ENCODE measurements around the gene BMX.

DNA sequence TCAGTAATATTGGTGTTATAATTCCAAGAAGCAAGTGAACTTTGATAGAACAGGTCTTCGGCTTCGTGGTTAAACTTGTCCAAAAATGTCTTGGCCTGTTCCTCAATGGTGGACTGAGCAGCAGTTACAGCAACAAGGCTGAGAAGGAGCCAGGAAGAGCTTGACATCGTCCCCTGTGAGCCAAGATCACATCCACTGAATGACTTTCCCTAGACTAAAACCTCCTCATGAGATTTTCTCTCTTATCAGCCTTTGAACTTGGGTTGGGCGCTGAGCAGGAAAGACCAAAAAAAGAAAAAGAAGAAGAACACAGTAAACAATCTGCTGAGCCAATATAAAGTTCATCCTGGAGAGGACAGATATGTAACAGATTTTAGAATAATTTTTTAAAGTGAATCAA, 100.1 kb downstream of the BMX start, which contains the start of gene ACE2:
- TF ChIP-seq POLR2A (IDR thresholded peaks at IDR 0.05) = no peak
- TF ChIP-seq, protein P1, sequence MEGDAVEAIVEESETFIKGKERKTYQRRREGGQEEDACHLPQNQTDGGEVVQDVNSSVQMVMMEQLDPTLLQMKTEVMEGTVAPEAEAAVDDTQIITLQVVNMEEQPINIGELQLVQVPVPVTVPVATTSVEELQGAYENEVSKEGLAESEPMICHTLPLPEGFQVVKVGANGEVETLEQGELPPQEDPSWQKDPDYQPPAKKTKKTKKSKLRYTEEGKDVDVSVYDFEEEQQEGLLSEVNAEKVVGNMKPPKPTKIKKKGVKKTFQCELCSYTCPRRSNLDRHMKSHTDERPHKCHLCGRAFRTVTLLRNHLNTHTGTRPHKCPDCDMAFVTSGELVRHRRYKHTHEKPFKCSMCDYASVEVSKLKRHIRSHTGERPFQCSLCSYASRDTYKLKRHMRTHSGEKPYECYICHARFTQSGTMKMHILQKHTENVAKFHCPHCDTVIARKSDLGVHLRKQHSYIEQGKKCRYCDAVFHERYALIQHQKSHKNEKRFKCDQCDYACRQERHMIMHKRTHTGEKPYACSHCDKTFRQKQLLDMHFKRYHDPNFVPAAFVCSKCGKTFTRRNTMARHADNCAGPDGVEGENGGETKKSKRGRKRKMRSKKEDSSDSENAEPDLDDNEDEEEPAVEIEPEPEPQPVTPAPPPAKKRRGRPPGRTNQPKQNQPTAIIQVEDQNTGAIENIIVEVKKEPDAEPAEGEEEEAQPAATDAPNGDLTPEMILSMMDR (IDR thresholded peaks at IDR 0.05) = no peak
